Breast epithelium (tissue), 4 donors: ENCODE results near the gene PDE1C. TPM values are rescaled to one million over a fixed set of nuclear protein-coding genes. Genes with fewer than 3 reads are reported as not detected.

Experiments
- DNase-seq, 2 donors: peaks; one replicate each; pipeline ENCODE4 v3.0.0-alpha.2; 2019; ENCODE audit warnings: low spot score in 2 of 2
- H3K27ac ChIP-seq, 2 donors: fragments of 200-600 bp; sonication (generic) in 1 of 2; one replicate each; pipeline ENCODE4 v1.5.1; 2016 to 2019; ENCODE audit warnings: mild to moderate bottlenecking in 1 of 2
- H3K27me3 ChIP-seq, 2 donors: fragments of 200-600 bp; sonication (generic) in 1 of 2; one replicate each; pipeline versions ENCODE4 v1.5.1 to v1.6.0; 2017 to 2019; ENCODE audit warnings: control low read depth in 1 of 2, mild to moderate bottlenecking in 1 of 2
- H3K36me3 ChIP-seq: fragments of 200-600 bp; one replicate; pipeline ENCODE4 v1.5.1; 2019
- H3K4me1 ChIP-seq, 2 donors: fragments of 200-600 bp; sonication (generic); one replicate each; pipeline ENCODE4 v1.5.1; 2016 to 2019; ENCODE audit warnings: control low read depth in 1 of 2
- H3K4me3 ChIP-seq, 3 donors: fragments of 200-600 bp; sonication (generic); 1 replicate in 2 of 3; 2 replicates in 1 of 3; pipeline ENCODE4 v1.5.1; 2016 to 2019; ENCODE audit warnings: mild to moderate bottlenecking in 3 of 3, moderate library complexity in 2 of 3
- H3K9me3 ChIP-seq, 2 donors: fragments of 200-600 bp; sonication (generic) in 1 of 2; one replicate each; pipeline ENCODE4 v1.5.1; 2016 to 2019; ENCODE audit warnings: control low read depth in 1 of 2
- POLR2A ChIP-seq: fragments of 450-650 bp; IDR thresholded peaks from one replicate; pipeline ENCODE4 v1.6.1; 2016; ENCODE audit warnings: antibody characterized with exemption, mild to moderate bottlenecking, moderate library complexity
- POLR2AphosphoS5 ChIP-seq, 3 donors: sonication (generic); formaldehyde crosslinking; IDR thresholded peaks; one replicate each; pipeline ENCODE4 v1.6.1; 2017; ENCODE audit warnings: antibody characterized with exemption in 3 of 3
- intact Hi-C: fragments of 100-400 bp; cut with DNase I; formaldehyde crosslinking; loops from one replicate; pipeline ENCODE4 v1.15.1; 2023; ENCODE audit warnings: low total_unique reads
- total RNA-seq, 3 donors: library from RNA; depleted of rRNA; stranded (reverse); fragments of >200 nt; gene quantifications; one replicate each; pipeline ENCODE4 v1.1.0, GENCODE V29; 2016
- TF ChIP-seq, protein P1 (sequence below), 3 donors: fragments of 450-650 bp; IDR thresholded peaks; one replicate each; pipeline ENCODE4 v1.5.1; 2016 to 2017; ENCODE audit warnings: antibody characterized with exemption in 3 of 3, mild to moderate bottlenecking in 3 of 3, moderate library complexity in 3 of 3

Gene PDE1C
- total RNA-seq, 3 donors from 2014 or later, result 3.2 to 30.1 (median 18.7) TPM

- Histone ChIP-seq H3K36me3 (no peaks in the 10 kb centered on the region), H3K27ac (no peak overlapping the region), H3K4me3 (no peak overlapping the region), H3K9me3 (no peaks in the 10 kb centered on the region), H3K4me1 (no peaks in the 10 kb centered on the region), H3K27me3 (no peaks in the 10 kb centered on the region)
- intact Hi-C loops, result no loop called here
- no peak for DNase-seq
- TF ChIP-seq, protein P1, sequence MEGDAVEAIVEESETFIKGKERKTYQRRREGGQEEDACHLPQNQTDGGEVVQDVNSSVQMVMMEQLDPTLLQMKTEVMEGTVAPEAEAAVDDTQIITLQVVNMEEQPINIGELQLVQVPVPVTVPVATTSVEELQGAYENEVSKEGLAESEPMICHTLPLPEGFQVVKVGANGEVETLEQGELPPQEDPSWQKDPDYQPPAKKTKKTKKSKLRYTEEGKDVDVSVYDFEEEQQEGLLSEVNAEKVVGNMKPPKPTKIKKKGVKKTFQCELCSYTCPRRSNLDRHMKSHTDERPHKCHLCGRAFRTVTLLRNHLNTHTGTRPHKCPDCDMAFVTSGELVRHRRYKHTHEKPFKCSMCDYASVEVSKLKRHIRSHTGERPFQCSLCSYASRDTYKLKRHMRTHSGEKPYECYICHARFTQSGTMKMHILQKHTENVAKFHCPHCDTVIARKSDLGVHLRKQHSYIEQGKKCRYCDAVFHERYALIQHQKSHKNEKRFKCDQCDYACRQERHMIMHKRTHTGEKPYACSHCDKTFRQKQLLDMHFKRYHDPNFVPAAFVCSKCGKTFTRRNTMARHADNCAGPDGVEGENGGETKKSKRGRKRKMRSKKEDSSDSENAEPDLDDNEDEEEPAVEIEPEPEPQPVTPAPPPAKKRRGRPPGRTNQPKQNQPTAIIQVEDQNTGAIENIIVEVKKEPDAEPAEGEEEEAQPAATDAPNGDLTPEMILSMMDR (IDR thresholded peaks at IDR 0.05), result no peak
- no peak for TF ChIP-seq POLR2AphosphoS5 (IDR thresholded peaks at IDR 0.05)
- TF ChIP-seq POLR2A, result no peak
Measured at GRCh38 chr7:31975546-31975945, 94.7 kb downstream of the PDE1C start.

DNA sequence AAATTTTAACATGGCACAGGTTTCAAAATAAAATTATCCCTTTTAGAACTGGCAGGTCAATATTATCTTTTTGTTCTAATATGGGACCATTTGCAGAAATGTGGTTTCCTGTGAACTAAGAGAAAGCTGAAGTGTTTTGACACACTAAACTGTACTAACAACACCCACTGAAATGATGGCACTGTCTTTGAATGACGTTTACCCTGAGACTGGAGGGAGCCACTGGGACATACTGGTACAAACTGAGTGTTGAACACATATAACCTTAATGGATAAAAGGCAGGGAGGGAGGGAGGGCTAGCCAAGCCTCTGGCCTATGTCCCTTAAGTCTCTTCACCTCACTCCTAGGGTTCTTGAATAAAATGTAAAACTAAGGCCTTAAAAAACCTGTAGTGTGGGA, 95.9 kb downstream of the PDE1C start:
- Histone ChIP-seq H3K4me1 (no peaks in the 10 kb centered on the region), H3K27ac (no peak overlapping the region), H3K27me3 (no peaks in the 10 kb centered on the region), H3K36me3 (no peaks in the 10 kb centered on the region), H3K9me3 (no peaks in the 10 kb centered on the region), H3K4me3 (no peak overlapping the region)
- intact Hi-C loops, result no loop called here
- TF ChIP-seq POLR2AphosphoS5 (IDR thresholded peaks at IDR 0.05) (no peak), POLR2A (no peak)
- TF ChIP-seq, protein P1 (IDR thresholded peaks at IDR 0.05), result no peak
- DNase-seq, result no peak

DNA sequence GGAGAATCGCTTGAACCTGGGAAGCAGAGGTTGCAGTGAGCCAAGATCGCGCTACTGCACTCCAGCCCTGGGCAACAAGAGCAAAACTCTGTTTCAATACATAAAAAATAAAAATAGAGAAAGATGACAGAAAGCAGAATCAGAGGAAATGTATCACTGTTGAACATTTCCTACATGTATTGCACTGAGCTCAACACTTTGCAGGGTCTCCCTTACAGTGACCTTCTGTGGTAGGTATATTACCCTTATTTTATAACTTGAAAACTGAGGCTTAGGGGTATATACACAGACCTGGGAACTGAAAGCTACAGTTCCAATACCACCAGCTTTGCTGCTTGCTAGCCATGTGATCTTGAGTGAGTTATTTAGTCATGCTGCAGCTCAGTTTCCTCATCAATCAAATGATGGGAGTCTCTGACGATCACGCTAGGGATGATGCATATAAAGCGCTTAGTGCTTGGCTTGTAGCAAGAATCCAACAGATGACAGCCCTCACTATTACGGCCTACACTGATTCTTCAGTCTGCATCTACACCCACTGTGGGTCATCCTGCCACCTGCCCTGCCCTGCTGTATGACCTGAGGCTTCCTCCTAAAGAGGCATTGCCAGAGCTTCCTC, 99.0 kb downstream of the PDE1C start:
- H3K9me3 ChIP-seq, result no peaks in the 10 kb centered on the region
- TF ChIP-seq POLR2AphosphoS5 (IDR thresholded peaks at IDR 0.05) (no peak), POLR2A (no peak)
- TF ChIP-seq, protein P1 (IDR thresholded peaks at IDR 0.05), result no peak
- DNase-seq, result no peak
- H3K4me3 ChIP-seq, result no peak overlapping the region
- no peaks in the 10 kb centered on the region for H3K27me3 ChIP-seq
- H3K4me1 ChIP-seq, result no peaks in the 10 kb centered on the region
- H3K27ac ChIP-seq, result no peak overlapping the region
- no peaks in the 10 kb centered on the region for H3K36me3 ChIP-seq
- intact Hi-C loops, result no loop called here

DNA sequence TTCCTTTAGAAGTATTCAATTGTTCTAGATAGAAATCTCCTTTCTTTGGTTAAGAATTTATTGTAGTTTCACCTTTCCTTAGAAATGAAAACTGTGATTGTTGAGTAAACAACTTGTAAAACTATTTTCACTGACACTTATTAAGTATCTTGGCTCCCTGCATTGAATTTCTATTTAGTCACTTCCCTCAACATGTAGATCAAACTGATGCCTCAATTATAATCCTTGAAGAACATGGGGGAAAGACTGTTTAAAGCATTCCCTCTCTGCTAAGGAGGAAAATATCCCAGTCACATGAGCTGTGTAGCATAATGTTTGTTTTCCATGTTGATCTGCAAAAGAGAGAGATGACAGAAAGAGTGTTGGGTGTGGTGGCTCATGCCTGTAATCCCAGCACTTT, 99.7 kb downstream of the PDE1C start:
- Histone ChIP-seq H3K27ac (no peak overlapping the region), H3K36me3 (no peaks in the 10 kb centered on the region), H3K9me3 (no peaks in the 10 kb centered on the region), H3K4me1 (no peaks in the 10 kb centered on the region), H3K27me3 (no peaks in the 10 kb centered on the region), H3K4me3 (no peak overlapping the region)
- no peak for DNase-seq
- TF ChIP-seq POLR2AphosphoS5 (IDR thresholded peaks at IDR 0.05) (no peak), POLR2A (no peak)
- TF ChIP-seq, protein P1 (IDR thresholded peaks at IDR 0.05), result no peak
- intact Hi-C loops, result no loop called here

- Histone ChIP-seq H3K36me3 (no peaks in the 10 kb centered on the region), H3K4me1 (no peaks in the 10 kb centered on the region), H3K9me3 (no peaks in the 10 kb centered on the region), H3K4me3 (no peak overlapping the region), H3K27me3 (no peaks in the 10 kb centered on the region), H3K27ac (no peak overlapping the region)
- intact Hi-C loops, result no loop called here
- no peak for DNase-seq
- TF ChIP-seq POLR2A, result no peak
- TF ChIP-seq, protein P1 (IDR thresholded peaks at IDR 0.05), result no peak
- no peak for TF ChIP-seq POLR2AphosphoS5 (IDR thresholded peaks at IDR 0.05)
Measured at GRCh38 chr7:31963569-31964175, 106.5 kb downstream of the PDE1C start.
